Fibroblast of lung (primary cell): Measurements from ENCODE around the gene TXLNB. TPM values are rescaled to one million over a fixed set of nuclear protein-coding genes. Genes with fewer than 3 reads are reported as not detected.

Source experiments
- DNase-seq, 2 donors: peaks; one replicate each; pipeline versions ENCODE4 v3.0.0 to v3.0.0-alpha.2; 2010; ENCODE audit warnings: low read depth in 2 of 2
- H2AFZ ChIP-seq: 2 replicates; pipeline ENCODE4 v1.5.1; 2012; ENCODE audit warnings: low read length, control low read depth, inconsistent platforms
- H3K27ac ChIP-seq: 2 replicates; pipeline ENCODE4 v1.5.1; 2011; ENCODE audit warnings: low read length, control low read depth; ENCODE audit not compliant: insufficient read depth
- H3K27me3 ChIP-seq: 2 replicates; pipeline ENCODE4 v1.5.1; 2011; ENCODE audit warnings: mild to moderate bottlenecking, low read length; ENCODE audit not compliant: control insufficient read depth, insufficient read depth
- H3K36me3 ChIP-seq: 2 replicates; pipeline ENCODE4 v1.5.1; 2011; ENCODE audit warnings: low read length; ENCODE audit not compliant: control insufficient read depth, insufficient read depth
- H3K4me1 ChIP-seq: 2 replicates; pipeline ENCODE4 v1.5.1; 2011; ENCODE audit warnings: low read length; ENCODE audit not compliant: control insufficient read depth, insufficient read depth; ENCODE audit errors: extremely low read depth
- H3K4me2 ChIP-seq: 2 replicates; pipeline ENCODE4 v1.5.1; 2011; ENCODE audit warnings: low read length, control low read depth; ENCODE audit not compliant: insufficient read depth; ENCODE audit errors: extremely low read depth
- H3K4me3 ChIP-seq, 4 experiments: fragments of 200-600 bp in 1 of 4; sonication (generic) in 1 of 4; replicated peaks in 1 of 4; 2 replicates each; pipeline ENCODE4 v1.5.1; 2011 to 2016; ENCODE audit warnings: low read length in 4 of 4, low read depth in 3 of 4, mild to moderate bottlenecking in 3 of 4, control low read depth in 2 of 4, inconsistent platforms in 1 of 4, mixed read lengths in 1 of 4; ENCODE audit not compliant: insufficient read depth in 1 of 4; ENCODE audit errors: control extremely low read depth in 1 of 4
- H3K79me2 ChIP-seq: 2 replicates; pipeline ENCODE4 v1.5.1; 2012; ENCODE audit warnings: mild to moderate bottlenecking, low read length, inconsistent platforms; ENCODE audit not compliant: control insufficient read depth, insufficient read depth
- H3K9ac ChIP-seq: 2 replicates; pipeline ENCODE4 v1.5.1; 2011; ENCODE audit warnings: mild to moderate bottlenecking, low read length, control low read depth; ENCODE audit not compliant: insufficient read depth
- H3K9me3 ChIP-seq: 2 replicates; pipeline ENCODE4 v1.5.1; 2012; ENCODE audit warnings: low read depth, low read length; ENCODE audit not compliant: control insufficient read depth, insufficient read depth
- H4K20me1 ChIP-seq: 2 replicates; pipeline ENCODE4 v1.5.1; 2011; ENCODE audit warnings: low read length; ENCODE audit not compliant: control insufficient read depth, insufficient read depth; ENCODE audit errors: extremely low read depth
- CTCF ChIP-seq, 2 donors: IDR thresholded peaks in 1 of 2; conservative IDR thresholded peaks in 1 of 2; 1 replicate in 1 of 2; 2 replicates in 1 of 2; pipeline ENCODE4 v1.5.1; 2011 to 2012; ENCODE audit warnings: low read length in 2 of 2, control low read depth in 1 of 2, inconsistent platforms in 1 of 2, low read depth in 1 of 2, mild to moderate bottlenecking in 1 of 2
- EZH2 ChIP-seq: IDR thresholded peaks from 2 replicates; pipeline ENCODE4 v1.5.1; 2012; ENCODE audit warnings: low read length, control low read depth, mild to moderate bottlenecking; ENCODE audit errors: missing control alignments
- polyA plus RNA-seq, 2 donors: library from polyadenylated mRNA; depleted of rRNA in 1 of 2; stranded (reverse) in 1 of 2; unstranded in 1 of 2; fragments of >200 nt; gene quantifications; 2 replicates each; pipeline ENCODE4 v1.2.1, GENCODE V29; 2011 to 2012; ENCODE audit warnings: missing spikeins in 1 of 2
- total RNA-seq: library from RNA; depleted of rRNA; stranded (reverse); fragments of >200 nt; gene quantifications from 2 replicates; pipeline ENCODE4 v1.2.1, GENCODE V29; 2014

TXLNB gene
- total and polyA plus RNA-seq, 2 donors (not counting 1 experiment from before 2014, with no cell fraction given), result 0.15 to 1.2 TPM

- H3K36me3 ChIP-seq, result no peaks in the 10 kb centered on the region
- peak in 1 of 2 donors; percentile 67 for DNase-seq
- no peaks in the 10 kb centered on the region for H4K20me1 ChIP-seq
- H3K27ac ChIP-seq, result no peak overlapping the region
- no peaks in the 10 kb centered on the region for H3K9me3 ChIP-seq
- H3K4me3 ChIP-seq, result no peak overlapping the region
- no peaks in the 10 kb centered on the region for H3K79me2 ChIP-seq
- no peak overlapping the region for H3K4me2 ChIP-seq
- TF ChIP-seq EZH2 (no peak), CTCF (conservative IDR thresholded peaks at IDR 0.05 in 1 of 2, IDR thresholded peaks at IDR 0.05 in 1 of 2; ENCODE audit: low read depth in 1 of 2, low read length in 2 of 2) (no peak)
- no peaks in the 10 kb centered on the region for H3K4me1 ChIP-seq
- no peak overlapping the region for H3K9ac ChIP-seq
- H3K27me3 ChIP-seq, result no peaks in the 10 kb centered on the region
- no peak overlapping the region for H2AFZ ChIP-seq
These were observed 13.6 kb downstream of the TXLNB start for GRCh38 chr6:139278190-139278589.

GRCh38 chr6:139277587-139277986 lies 14.2 kb downstream of the TXLNB start:
- Histone ChIP-seq H4K20me1 (no peaks in the 10 kb centered on the region), H3K9me3 (no peaks in the 10 kb centered on the region), H3K27me3 (no peaks in the 10 kb centered on the region), H3K27ac (no peak overlapping the region), H2AFZ (no peak overlapping the region), H3K36me3 (no peaks in the 10 kb centered on the region), H3K4me2 (no peak overlapping the region), H3K4me1 (no peaks in the 10 kb centered on the region), H3K9ac (no peak overlapping the region), H3K79me2 (no peaks in the 10 kb centered on the region), H3K4me3 (no peak overlapping the region)
- DNase-seq, result no peak
- TF ChIP-seq EZH2, result no peak
- TF ChIP-seq CTCF (conservative IDR thresholded peaks at IDR 0.05 in 1 of 2, IDR thresholded peaks at IDR 0.05 in 1 of 2; ENCODE audit: low read depth in 1 of 2, low read length in 2 of 2), result no peak

DNA sequence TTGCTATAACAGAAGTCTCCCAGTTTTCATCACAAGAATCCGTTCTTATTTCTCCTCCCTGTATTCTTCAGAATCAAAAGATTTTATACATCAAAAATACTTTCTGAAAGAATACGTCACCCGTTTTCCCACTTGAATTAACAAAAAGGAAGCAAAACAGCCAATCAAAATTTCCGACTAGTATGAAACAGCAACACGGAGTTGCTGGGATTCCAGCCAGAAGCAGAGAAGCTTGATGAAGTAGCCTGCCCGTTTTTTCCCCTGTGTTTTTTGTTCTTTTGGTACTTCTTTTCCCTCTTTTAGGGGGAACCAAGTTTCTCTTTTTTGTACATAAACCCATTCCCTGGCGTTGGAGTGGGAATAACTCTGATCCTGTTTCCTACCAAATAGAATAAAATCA lies 14.6 kb downstream of the TXLNB start:
- H2AFZ ChIP-seq, result peak overlapping the region; percentile 47
- H3K4me3 ChIP-seq, result no peak overlapping the region
- no peaks in the 10 kb centered on the region for H3K36me3 ChIP-seq
- H3K9me3 ChIP-seq, result no peaks in the 10 kb centered on the region
- H4K20me1 ChIP-seq, result no peaks in the 10 kb centered on the region
- no peaks in the 10 kb centered on the region for H3K4me1 ChIP-seq
- H3K9ac ChIP-seq, result no peak overlapping the region
- TF ChIP-seq EZH2, result no peak
- TF ChIP-seq CTCF (conservative IDR thresholded peaks at IDR 0.05 in 1 of 2, IDR thresholded peaks at IDR 0.05 in 1 of 2; ENCODE audit: low read depth in 1 of 2, low read length in 2 of 2), result no peak
- peak; percentile 26 to 55 for DNase-seq
- no peak overlapping the region for H3K27ac ChIP-seq
- H3K4me2 ChIP-seq, result no peak overlapping the region
- H3K27me3 ChIP-seq, result no peaks in the 10 kb centered on the region
- H3K79me2 ChIP-seq, result no peaks in the 10 kb centered on the region
